IPS-15b (cell line): ENCODE measurements around the gene LMBRD1.

Source experiments
- H3K27me3 ChIP-seq: one replicate; pipeline ENCODE4 v1.6.1; 2013; ENCODE audit warnings: low read length; ENCODE audit not compliant: control insufficient read depth, insufficient read depth
- H3K36me3 ChIP-seq: one replicate; pipeline ENCODE4 v1.6.1; 2013; ENCODE audit warnings: low read length; ENCODE audit not compliant: control insufficient read depth, insufficient read depth
- H3K4me1 ChIP-seq: one replicate; pipeline ENCODE4 v1.6.1; 2013; ENCODE audit warnings: mild to moderate bottlenecking, low read length; ENCODE audit not compliant: control insufficient read depth, insufficient read depth
- H3K4me3 ChIP-seq: one replicate; pipeline ENCODE4 v1.5.1; 2013; ENCODE audit warnings: low read depth, low read length
- H3K9ac ChIP-seq: one replicate; pipeline ENCODE4 v1.6.1; 2013; ENCODE audit warnings: low read depth, mild to moderate bottlenecking, low read length
- H3K9me3 ChIP-seq: one replicate; pipeline ENCODE4 v1.6.1; 2013; ENCODE audit warnings: mild to moderate bottlenecking, low read length; ENCODE audit not compliant: control insufficient read depth, insufficient read depth

LMBRD1 gene

DNA sequence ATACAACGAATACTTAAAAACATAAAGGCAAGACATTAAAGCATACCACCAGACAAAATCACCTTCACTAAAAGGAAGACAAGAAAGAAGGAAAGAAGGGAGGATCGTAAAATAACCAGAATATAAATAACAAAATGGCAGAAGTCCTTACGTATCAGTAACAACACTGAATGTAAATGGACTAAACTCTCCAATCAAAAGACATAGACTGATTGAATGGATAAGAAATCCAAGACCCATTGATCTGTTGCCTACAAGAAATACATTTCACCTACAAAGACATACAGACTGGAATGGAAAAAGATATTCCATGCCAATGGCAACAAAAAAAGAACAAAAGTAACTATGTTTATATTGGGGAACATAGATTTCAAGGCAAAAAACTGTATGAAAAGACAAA lies 74.1 kb downstream of the LMBRD1 start:
- H3K36me3 ChIP-seq = no peaks in the 10 kb centered on the region
- no peaks in the 10 kb centered on the region for H3K27me3 ChIP-seq
- H3K4me3 ChIP-seq = no peak overlapping the region

DNA sequence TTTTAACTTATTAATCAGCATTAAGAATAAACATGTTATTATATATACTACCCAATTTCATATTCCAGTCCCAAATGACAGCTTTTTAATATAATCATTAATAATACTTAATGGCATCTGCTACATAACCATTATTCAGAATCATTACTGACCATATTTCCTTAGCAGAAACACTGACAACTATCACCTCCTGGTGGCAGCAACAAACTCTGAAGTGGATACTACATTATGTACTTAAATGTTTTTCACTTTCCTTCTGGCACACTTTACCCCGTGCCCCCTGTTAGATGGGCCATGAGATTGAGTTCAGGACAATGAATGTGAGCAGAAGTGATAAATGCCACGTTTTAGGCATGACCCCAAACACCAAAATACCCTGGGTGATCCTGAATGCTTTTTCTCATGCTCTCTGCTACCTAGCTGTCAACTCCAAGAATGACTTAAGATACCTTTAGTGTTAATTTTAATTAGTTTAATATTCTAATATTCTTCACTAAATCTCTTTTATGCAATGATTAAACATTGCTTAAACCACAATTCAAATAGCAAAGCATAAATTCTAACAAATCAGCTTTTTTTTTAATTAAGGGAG lies 77.1 kb downstream of the LMBRD1 start:
- H3K27me3 ChIP-seq = no peaks in the 10 kb centered on the region
- H3K9me3 ChIP-seq = no peaks in the 10 kb centered on the region
- no peak overlapping the region for H3K9ac ChIP-seq
- H3K36me3 ChIP-seq = no peaks in the 10 kb centered on the region
- H3K4me3 ChIP-seq = no peak overlapping the region
- H3K4me1 ChIP-seq = no peaks in the 10 kb centered on the region

More for the DNA sequence above, 74.1 kb downstream of the LMBRD1 start:
- Histone ChIP-seq H3K4me1 (no peaks in the 10 kb centered on the region), H3K9ac (no peak overlapping the region), H3K9me3 (no peaks in the 10 kb centered on the region)

DNA sequence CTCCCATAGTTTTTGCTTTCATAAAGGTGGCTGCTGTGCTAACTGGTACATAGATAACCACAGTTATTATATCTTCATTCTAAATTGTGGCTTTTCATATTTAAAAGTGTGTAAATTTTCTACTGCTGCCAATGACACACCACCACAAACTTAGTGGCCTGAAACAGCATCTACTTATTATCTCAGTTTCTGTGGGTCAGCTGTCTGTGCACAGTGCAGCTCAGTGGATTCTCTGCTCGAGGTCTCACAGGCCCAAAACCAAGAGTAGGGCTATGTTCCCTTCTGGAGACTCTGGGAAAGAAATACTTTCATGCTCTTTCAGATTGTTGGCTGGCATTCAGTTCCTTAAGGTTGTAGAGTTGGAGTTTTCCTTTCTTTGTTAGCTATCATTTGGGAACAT lies 90.1 kb downstream of the LMBRD1 start:
- Histone ChIP-seq H3K9me3 (no peaks in the 10 kb centered on the region), H3K9ac (no peak overlapping the region), H3K4me3 (no peak overlapping the region), H3K27me3 (no peaks in the 10 kb centered on the region), H3K36me3 (no peaks in the 10 kb centered on the region), H3K4me1 (no peaks in the 10 kb centered on the region)

DNA sequence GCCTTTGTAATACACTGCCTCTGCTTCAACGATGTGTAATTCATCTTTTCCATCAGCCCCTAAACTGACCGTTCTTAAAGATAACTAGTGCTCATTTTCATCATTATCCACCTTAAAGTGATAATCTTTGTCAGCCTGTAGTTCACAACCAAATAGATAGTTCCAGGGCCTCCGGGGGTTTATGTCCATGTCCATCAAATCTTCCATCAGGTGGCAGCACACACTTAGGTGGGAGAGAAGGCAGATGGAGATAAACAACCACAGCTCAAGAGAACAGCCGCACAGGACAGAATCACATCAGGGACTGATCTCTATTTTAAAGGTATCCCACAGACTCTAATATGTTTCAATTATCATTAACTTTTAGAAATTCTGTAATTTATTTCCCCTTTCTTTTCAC lies 90.9 kb downstream of the LMBRD1 start:
- H3K4me1 ChIP-seq = no peaks in the 10 kb centered on the region
- H3K36me3 ChIP-seq = no peaks in the 10 kb centered on the region
- no peak overlapping the region for H3K9ac ChIP-seq

DNA sequence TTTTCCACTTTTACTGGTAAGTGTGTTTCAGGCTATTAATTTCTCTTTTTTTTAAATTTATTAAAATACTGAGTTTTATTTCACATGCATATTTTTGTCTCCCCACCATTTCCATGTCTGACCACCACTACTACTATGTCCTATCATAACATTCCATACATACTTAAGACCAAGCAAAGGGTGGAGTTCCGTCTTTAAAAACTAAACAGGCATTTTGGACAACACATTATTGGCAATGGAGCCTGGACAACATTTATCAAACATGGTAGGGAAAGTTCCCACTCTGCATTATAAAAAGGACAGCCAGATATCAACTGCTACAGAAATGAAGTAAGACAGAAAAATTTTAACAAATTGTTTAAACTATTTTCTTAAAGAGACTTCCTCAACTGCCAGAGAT lies 91.9 kb downstream of the LMBRD1 start:
- Histone ChIP-seq H3K4me1 (no peaks in the 10 kb centered on the region), H3K4me3 (no peak overlapping the region), H3K9me3 (no peaks in the 10 kb centered on the region), H3K9ac (no peak overlapping the region), H3K27me3 (no peaks in the 10 kb centered on the region), H3K36me3 (no peaks in the 10 kb centered on the region)

More for the DNA sequence above, 90.9 kb downstream of the LMBRD1 start:
- Histone ChIP-seq H3K4me3 (no peak overlapping the region), H3K27me3 (no peaks in the 10 kb centered on the region), H3K9me3 (no peaks in the 10 kb centered on the region)

DNA sequence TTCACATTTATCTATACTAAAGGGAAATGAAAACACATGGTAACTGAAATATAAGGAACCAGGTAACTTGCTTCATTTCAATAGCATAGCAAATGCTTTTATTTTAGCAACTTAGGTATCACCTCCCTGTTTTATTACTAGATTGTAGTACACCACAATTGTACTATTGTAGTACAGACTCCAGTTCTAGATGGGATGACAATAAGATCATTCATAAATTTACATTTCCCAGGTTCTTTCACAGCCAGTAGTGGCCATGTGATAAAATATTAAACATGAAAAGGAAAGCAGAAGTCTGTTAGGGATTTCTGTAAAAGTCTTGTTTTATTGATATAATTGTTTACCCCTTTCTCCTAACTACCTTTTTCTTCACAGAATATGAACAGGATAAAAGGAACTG lies 97.2 kb downstream of the LMBRD1 start:
- Histone ChIP-seq H3K4me1 (no peaks in the 10 kb centered on the region), H3K36me3 (no peaks in the 10 kb centered on the region), H3K27me3 (no peaks in the 10 kb centered on the region), H3K4me3 (no peak overlapping the region), H3K9me3 (no peaks in the 10 kb centered on the region), H3K9ac (no peak overlapping the region)

DNA sequence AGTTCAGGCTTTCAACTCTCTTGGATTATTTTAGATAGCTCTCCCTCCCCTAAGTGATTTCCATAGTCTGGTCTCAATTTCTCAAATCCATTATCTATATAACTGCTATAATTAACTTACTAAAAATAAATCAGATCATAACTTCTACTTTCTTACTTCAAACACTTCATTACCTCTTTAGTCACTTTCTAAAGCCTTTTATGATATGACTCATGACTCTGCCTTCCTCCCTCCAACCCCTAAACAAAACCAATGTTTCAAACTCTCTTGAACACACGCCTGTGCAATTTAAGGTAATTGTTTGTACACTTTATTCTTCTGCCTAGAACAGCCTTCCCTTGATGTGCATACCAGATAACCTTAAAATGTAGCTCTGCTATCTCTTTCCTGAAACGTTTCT lies 100.5 kb downstream of the LMBRD1 start:
- H3K36me3 ChIP-seq = no peaks in the 10 kb centered on the region
- no peaks in the 10 kb centered on the region for H3K27me3 ChIP-seq
- H3K4me3 ChIP-seq = no peak overlapping the region
- no peaks in the 10 kb centered on the region for H3K9me3 ChIP-seq
- no peak overlapping the region for H3K9ac ChIP-seq
- no peaks in the 10 kb centered on the region for H3K4me1 ChIP-seq

DNA sequence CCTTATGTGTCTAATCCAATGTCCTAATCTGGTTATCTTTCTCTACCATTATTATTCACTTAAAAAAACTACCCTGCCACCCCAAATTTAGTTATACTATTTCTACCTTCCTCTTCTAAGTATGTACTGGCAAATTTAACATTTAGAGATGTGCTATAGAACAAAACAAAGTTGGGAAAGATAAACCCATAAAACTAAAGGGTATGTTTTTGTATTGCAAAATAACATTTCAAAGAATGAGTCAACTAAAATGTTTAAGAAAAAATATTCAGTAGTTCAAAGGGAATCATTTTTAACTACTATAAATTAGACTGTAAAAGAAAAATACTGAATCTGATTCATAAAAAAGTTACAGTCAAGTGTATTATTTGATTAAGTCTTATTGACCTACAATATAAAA lies 103.0 kb downstream of the LMBRD1 start:
- H3K9ac ChIP-seq = no peak overlapping the region
- H3K4me3 ChIP-seq = no peak overlapping the region
- no peaks in the 10 kb centered on the region for H3K36me3 ChIP-seq
- no peaks in the 10 kb centered on the region for H3K4me1 ChIP-seq
- H3K27me3 ChIP-seq = no peaks in the 10 kb centered on the region
- no peaks in the 10 kb centered on the region for H3K9me3 ChIP-seq

DNA sequence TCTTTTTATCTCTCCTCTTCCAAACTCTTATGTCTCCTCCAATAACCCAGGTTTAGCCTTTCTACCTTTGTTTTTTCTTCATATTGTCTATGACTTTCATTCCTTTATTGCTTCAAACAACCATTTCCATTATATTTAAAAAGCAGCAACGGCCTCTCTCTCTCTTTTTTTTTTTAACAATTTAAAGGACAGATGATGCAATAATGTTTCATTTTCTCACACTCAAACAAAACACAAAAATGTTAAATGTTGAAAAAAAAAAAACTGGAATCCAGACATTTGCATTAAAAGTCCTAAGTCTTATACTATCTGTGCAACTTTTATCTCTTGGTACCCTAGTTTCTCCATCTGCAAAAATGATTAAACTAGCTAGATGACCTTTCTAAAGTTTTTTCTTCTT lies 105.8 kb downstream of the LMBRD1 start:
- no peaks in the 10 kb centered on the region for H3K9me3 ChIP-seq

DNA sequence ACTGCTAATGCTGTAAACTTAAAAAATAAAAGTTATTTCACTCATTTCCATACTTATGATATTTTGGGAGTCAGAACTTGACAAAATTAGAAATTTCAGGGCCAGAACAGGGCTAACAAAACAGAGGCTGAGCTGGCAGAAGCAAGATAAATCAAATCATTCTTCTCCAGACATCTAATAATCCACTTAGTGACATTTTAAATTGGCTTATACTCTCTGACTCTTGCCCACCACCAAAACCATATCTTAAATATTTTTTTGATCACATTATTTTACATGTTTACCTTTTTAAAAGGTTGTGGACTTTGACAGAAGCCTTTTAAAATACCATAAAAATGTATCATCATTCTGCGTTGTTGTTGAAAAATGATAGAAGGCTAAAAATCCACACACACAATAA lies 116.5 kb downstream of the LMBRD1 start:
- no peaks in the 10 kb centered on the region for H3K9me3 ChIP-seq
- no peaks in the 10 kb centered on the region for H3K27me3 ChIP-seq
- H3K9ac ChIP-seq = no peak overlapping the region
- H3K36me3 ChIP-seq = no peaks in the 10 kb centered on the region
- no peaks in the 10 kb centered on the region for H3K4me1 ChIP-seq
- no peak overlapping the region for H3K4me3 ChIP-seq

More for the DNA sequence above, 105.8 kb downstream of the LMBRD1 start:
- Histone ChIP-seq H3K27me3 (no peaks in the 10 kb centered on the region), H3K4me1 (no peaks in the 10 kb centered on the region), H3K36me3 (no peaks in the 10 kb centered on the region), H3K4me3 (no peak overlapping the region), H3K9ac (no peak overlapping the region)

DNA sequence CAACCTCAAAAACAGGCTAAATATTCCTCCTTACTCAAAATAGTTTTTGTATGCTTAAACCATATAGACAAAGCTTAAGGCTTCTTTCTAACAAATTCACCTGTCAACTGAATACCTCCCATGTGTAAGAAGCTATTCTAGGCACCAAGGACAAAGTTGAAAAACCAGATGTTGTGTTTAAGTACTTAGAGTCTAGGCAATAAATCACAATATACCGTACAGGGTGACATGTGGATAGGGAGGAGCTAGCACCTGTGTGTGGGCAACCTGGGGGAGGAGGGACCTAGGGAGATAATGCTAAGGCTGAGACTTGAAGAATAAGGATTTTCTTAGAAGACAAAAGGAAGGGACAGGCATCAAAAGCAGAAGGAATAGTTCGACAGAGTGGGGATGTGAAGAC lies 123.5 kb downstream of the LMBRD1 start:
- Histone ChIP-seq H3K36me3 (no peaks in the 10 kb centered on the region), H3K27me3 (no peaks in the 10 kb centered on the region), H3K4me3 (no peak overlapping the region), H3K9me3 (no peaks in the 10 kb centered on the region), H3K9ac (no peak overlapping the region), H3K4me1 (no peaks in the 10 kb centered on the region)

DNA sequence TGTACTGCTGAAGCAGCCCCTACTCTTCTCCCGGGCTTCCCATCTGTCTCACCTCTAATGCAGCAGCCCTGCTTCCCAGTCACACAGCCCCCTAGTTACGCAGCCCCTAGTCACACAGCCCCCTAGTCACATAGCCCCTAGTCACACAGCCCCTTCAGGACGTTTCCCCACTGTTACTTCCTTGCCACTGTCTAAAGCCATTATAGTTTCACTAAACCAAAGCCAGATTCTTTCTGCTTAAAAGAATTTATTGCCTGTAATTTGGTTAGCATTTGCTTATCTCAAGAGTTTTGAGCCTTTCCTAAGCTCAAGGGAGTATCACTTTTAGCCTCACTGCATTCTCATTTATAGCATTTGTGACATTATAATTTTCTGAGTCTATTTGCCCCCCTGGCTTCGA lies 127.9 kb downstream of the LMBRD1 start:
- no peaks in the 10 kb centered on the region for H3K9me3 ChIP-seq
- no peaks in the 10 kb centered on the region for H3K4me1 ChIP-seq
- no peak overlapping the region for H3K4me3 ChIP-seq
- H3K9ac ChIP-seq = no peak overlapping the region
- H3K36me3 ChIP-seq = no peaks in the 10 kb centered on the region
- H3K27me3 ChIP-seq = no peaks in the 10 kb centered on the region
